Activated CD4-positive, alpha-beta T cell treated with anti-CD3 and anti-CD28 coated beads for 36 hours (primary cell): ENCODE measurements around the gene FCER2. TPM values are rescaled to one million over a fixed set of nuclear protein-coding genes. Genes with fewer than 3 reads are reported as not detected.
"Not testable (repeated sequence)": the region's sequence is repeated elsewhere in the genome, so short reads cannot be mapped to it uniquely, and the experiment has no call there.

Source experiments
- ATAC-seq: fragments of 200-7000 bp; cut with Tn5 transposase; one replicate; pipeline ENCODE4 v1.10.0; 2021; ENCODE audit warnings: mild to moderate bottlenecking, moderate library complexity
- CTCF ChIA-PET: fragments of 350-600 bp; sonication (Branson Sonifier 250); formaldehyde crosslinking; loops from one replicate; lab custom pipeline; 2021; ENCODE audit warnings: antibody characterized with exemption; lab: Charles Lee
- POLR2A ChIA-PET: fragments of 350-600 bp; sonication (Branson Sonifier 250); formaldehyde crosslinking; loops from one replicate; lab custom pipeline; 2021; ENCODE audit warnings: antibody characterized with exemption, inconsistent platforms; lab: Charles Lee
- DNase-seq: peaks from one replicate; pipeline ENCODE4 v3.0.0-alpha.2; 2020
- H3K27ac Mint-ChIP-seq: one replicate; pipeline ENCODE4 v1.8.0; 2021; ENCODE audit warnings: mixed read lengths
- H3K27me3 Mint-ChIP-seq: one replicate; pipeline ENCODE4 v1.8.0; 2021; ENCODE audit warnings: mixed read lengths
- H3K36me3 Mint-ChIP-seq: one replicate; pipeline ENCODE4 v1.8.0; 2021; ENCODE audit warnings: low read depth, mixed read lengths
- H3K4me1 Mint-ChIP-seq: one replicate; pipeline ENCODE4 v1.8.0; 2021; ENCODE audit warnings: mixed read lengths
- H3K4me3 Mint-ChIP-seq: one replicate; pipeline ENCODE4 v1.8.0; 2021; ENCODE audit warnings: mild to moderate bottlenecking, moderate library complexity, mixed read lengths
- H3K9me3 Mint-ChIP-seq: one replicate; pipeline ENCODE4 v1.8.0; 2021; ENCODE audit warnings: low read depth, mixed read lengths
- intact Hi-C, 2 experiments: fragments of 100-400 bp; cut with DNase I in 1 of 2; cut with micrococcal nuclease in 1 of 2; formaldehyde crosslinking; loops; one replicate each; pipeline versions ENCODE4 v1.14.2 to v1.15.1; 2022 to 2024; cut with DNase I, micrococcal nuclease
- total RNA-seq, 2 experiments: library from RNA; stranded (reverse); gene quantifications; one replicate each; pipeline ENCODE4 v1.2.3, GENCODE V29; 2021

The FCER2 gene, protein sequence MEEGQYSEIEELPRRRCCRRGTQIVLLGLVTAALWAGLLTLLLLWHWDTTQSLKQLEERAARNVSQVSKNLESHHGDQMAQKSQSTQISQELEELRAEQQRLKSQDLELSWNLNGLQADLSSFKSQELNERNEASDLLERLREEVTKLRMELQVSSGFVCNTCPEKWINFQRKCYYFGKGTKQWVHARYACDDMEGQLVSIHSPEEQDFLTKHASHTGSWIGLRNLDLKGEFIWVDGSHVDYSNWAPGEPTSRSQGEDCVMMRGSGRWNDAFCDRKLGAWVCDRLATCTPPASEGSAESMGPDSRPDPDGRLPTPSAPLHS
- 1 to 10 TPM; 2.6 to 3.5 TPM for total RNA-seq

DNA sequence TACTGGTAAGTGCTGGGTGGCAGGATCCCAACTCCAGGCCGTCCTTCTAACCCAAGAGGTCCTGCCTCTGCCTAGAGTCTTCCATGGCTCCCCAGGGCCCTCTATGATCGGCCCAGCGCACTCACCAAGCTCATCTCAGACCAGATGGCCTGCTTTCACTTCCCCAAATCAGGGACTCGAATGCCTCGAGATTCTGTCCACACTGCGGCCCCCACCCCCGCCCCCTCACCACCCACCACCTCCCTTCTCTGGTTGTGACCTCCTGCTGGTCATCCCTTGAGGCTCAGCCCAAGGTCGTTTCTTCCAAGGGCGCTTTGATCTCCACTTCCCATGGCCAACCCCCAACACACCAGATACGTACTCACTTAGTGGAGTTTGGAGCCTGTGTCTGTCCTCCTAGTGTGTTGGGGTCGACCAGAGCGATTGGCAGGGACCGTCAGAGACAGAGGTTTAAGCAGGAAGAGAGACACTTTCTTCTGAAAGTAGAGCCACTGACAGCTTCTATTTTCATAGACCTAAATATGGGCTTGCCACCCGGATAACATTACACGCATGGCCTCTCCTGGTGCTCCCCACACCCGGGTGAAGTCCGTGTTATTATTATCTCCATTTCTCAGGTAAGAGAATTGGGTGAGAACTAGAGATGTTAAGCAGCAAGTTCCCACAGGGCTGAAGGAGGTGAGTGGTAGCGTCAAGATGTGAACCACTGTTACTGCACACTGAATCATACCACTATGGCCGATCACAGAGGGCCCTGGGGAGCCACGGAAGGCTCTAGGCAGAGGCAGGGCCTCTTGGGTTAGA lies at the start of gene FCER2:
FCER2 (minus strand) TSS at position 478 of the 804 bp plus-strand sequence. CDS start 2,371 bp downstream, outside the sequence.
- no peak within 1 kb of the TSS for H3K4me3 Mint-ChIP-seq
- POLR2A ChIA-PET = no interaction called here
- CTCF ChIA-PET = interaction anchor here (0.6 kb wide), 2 partner anchors 242 to 281 kb away, joined by 3 read pairs; partner anchors contain the start of gene TIMM44
- peaks cover 44% of the 10 kb centered on the region for H3K4me1 Mint-ChIP-seq
- no peaks in the 10 kb centered on the region for H3K36me3 Mint-ChIP-seq
- ATAC-seq (no peak), DNase-seq (no peak)
- no peaks in the 10 kb centered on the region for H3K9me3 Mint-ChIP-seq
- H3K27ac Mint-ChIP-seq = peak within 1 kb of the TSS; percentile 38
- intact Hi-C loops = loop anchor here in 1 of 2 experiments (5.0 kb wide), 1 partner anchor 35 kb away; no protein-coding TSS in a partner anchor
- H3K27me3 Mint-ChIP-seq = peaks cover 8% of the 10 kb centered on the region

DNA sequence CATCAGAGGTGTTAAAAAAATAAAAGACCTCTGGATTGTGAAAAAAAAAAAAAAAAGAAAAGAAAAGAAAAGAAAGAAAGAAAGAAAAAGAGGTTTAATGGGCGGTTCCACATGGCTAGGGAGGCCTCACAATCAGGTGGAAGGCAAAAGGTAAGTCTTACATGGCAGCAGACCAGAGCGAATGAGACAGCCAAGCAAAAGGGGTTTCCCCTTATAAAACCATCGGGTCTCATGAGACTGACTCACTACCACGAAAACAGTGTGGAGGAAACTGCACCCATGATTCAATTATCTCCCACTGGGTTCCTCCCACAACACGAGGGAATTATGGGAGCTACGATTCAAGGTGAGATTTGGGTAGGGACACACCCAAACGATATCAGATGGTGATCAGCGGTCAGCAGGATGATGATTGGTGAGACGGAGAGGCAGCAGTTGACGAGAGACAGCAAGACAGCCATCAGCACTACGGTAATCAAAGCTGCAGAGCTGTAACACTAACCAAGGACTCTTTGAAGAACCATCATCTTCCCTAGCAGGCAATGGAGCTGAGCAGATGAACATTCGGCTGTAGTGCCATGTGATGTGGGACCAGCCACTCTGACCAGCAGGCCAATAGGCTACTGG lies 49.3 kb upstream of the FCER2 start:
- DNase-seq (peak; percentile 67), ATAC-seq (peak; percentile 98)
- intact Hi-C loops = loop anchor here (1.0 to 5.0 kb wide), 6 partner anchors 13 to 56 kb away; no protein-coding TSS in a partner anchor
- H3K9me3 Mint-ChIP-seq = peaks cover 40% of the 10 kb centered on the region
- peaks cover 41% of the 10 kb centered on the region for H3K27me3 Mint-ChIP-seq
- ChIA-PET CTCF (interaction anchor here (0.7 to 1.7 kb wide), 2 partner anchors 12 to 49 kb away, joined by 4 to 6 read pairs; no protein-coding TSS in a partner anchor), POLR2A (interaction anchor here (0.6 kb wide), 1 partner anchor 516 kb away, joined by 3 read pairs; no protein-coding TSS in a partner anchor)
- peaks cover 9% of the 10 kb centered on the region for H3K36me3 Mint-ChIP-seq
- no peak overlapping the region for H3K4me3 Mint-ChIP-seq
- H3K27ac Mint-ChIP-seq = no peak overlapping the region
- H3K4me1 Mint-ChIP-seq = peaks cover 31% of the 10 kb centered on the region

DNA sequence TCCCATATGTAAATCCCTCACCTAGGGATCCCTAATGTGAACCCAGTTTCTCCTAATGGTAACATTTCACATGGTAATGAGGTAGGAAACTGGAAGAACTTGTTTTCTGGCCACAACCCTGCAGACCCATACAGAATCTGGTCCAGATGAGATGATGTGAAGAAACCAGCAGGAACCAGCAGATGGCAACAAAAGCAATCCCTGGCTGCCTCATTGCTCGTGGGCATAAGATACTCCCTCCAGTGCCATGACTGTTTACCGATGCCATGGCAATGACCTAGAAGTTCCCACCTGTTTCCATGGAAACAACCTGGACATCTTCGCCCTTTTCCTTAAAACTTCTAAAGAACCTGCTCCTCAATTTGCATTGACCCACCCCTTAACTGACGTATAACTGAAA lies 46.8 kb upstream of the FCER2 start:
- ATAC-seq = no peak
- CTCF ChIA-PET = interaction anchor here (0.7 to 2.0 kb wide), 2 partner anchors 24 to 134 kb away, joined by 3 to 5 read pairs; no protein-coding TSS in a partner anchor
- H3K27ac Mint-ChIP-seq = no peak overlapping the region
- peaks cover 39% of the 10 kb centered on the region for H3K27me3 Mint-ChIP-seq
- peaks cover 7% of the 10 kb centered on the region for H3K36me3 Mint-ChIP-seq
- peaks cover 20% of the 10 kb centered on the region for H3K9me3 Mint-ChIP-seq
- DNase-seq = peak; percentile 25
- intact Hi-C loops = no loop called here
- peaks cover 24% of the 10 kb centered on the region for H3K4me1 Mint-ChIP-seq
- POLR2A ChIA-PET = no interaction called here
- H3K4me3 Mint-ChIP-seq = no peak overlapping the region

DNA sequence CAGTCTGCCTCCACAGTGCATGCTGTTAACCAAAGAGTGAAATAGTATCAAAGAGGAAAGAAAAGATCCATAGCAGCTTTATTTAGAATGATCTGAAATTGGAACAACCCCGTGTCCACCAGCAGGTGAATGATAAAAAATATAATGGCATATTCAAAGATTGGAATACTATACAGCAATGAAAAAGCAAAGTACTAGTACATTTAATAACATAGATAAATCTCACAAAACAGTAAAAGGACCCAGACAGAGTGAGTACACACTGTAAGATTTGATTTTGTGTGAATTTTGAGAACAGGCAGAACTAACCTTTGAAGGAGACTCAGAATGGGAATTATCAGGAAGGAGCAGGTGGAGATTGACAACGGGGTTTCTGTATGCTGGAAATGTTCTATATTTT lies 46.2 kb upstream of the FCER2 start:
- intact Hi-C loops = no loop called here
- Mint-ChIP-seq H3K36me3 (peaks cover 6% of the 10 kb centered on the region), H3K27me3 (peaks cover 36% of the 10 kb centered on the region), H3K27ac (no peak overlapping the region), H3K9me3 (peaks cover 19% of the 10 kb centered on the region), H3K4me1 (peaks cover 21% of the 10 kb centered on the region), H3K4me3 (no peak overlapping the region)
- ChIA-PET CTCF (interaction anchor here (1.0 to 1.5 kb wide), 2 partner anchors 9 to 67 kb away, joined by 3 to 6 read pairs; partner anchors contain the start of gene TRAPPC5), POLR2A (interaction anchor here (0.6 kb wide), 1 partner anchor 702 kb away, joined by 3 read pairs; no protein-coding TSS in a partner anchor)
- ATAC-seq = no peak
- no peak for DNase-seq

DNA sequence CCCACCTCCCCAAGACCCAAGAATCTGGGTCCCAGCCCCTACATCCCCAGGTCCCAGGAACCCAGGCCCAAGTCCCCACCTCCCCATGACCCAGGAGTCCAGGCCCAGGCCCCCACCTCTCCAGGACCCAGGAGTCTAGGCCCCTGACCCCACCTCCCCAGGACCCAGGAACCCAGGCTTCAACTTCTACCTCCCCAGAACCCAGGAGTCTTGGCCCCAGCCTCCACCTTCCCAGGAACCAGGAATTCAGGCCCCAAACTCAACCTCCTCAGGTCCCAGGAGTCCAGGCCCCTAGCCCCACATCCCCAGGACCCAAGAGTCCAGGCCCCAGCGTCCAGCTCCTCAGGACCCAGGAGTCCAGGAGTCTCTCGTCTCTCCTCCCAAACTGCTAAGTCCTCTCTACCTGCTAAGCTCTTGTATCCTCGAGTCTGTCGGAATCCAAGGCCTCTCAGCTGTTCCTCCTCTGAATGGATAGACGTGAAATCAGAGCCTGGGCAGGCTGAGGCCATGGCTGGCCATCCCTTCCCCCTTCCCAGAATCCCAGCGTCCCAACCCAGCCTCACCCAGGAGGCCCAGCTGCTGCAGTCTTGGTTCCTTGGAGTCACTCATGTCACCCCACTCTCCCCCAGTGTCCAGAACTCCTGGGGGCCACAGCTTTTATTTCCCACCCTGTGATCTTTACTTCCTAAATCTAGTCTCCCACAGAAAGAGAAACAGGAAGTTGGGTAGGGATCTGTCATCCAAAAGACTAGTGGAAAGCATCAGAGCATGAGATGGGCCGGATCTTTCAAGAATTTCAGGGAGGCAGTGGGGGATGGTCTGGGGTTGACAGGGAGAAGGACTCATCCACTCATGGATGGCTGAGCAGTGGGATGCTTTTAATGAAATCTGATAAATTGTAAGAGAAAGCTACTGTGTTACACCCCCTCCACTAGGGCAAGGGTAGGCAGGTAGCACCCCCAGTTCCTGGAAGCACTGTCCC lies 45.3 kb upstream of the FCER2 start, which contains the start of gene CD209:
CD209 (minus strand) TSS at position 632 of the 982 bp plus-strand sequence; CDS start at position 609, 23 bp downstream.
- ATAC-seq (no peak), DNase-seq (no peak)
- intact Hi-C loops = no loop called here
- Mint-ChIP-seq H3K36me3 (peaks cover 5% of the 10 kb centered on the region), H3K4me3 (no peak within 1 kb of the TSS), H3K9me3 (peaks cover 16% of the 10 kb centered on the region), H3K27me3 (peaks cover 39% of the 10 kb centered on the region), H3K4me1 (peaks cover 17% of the 10 kb centered on the region), H3K27ac (no peak within 1 kb of the TSS)
- ChIA-PET POLR2A (interaction anchor here (0.6 kb wide), 2 partner anchors 51 to 703 kb away, joined by 3 to 5 read pairs; no protein-coding TSS in a partner anchor), CTCF (interaction anchor here (0.9 to 1.5 kb wide), 3 partner anchors 8 to 66 kb away, joined by 3 to 6 read pairs (median 3); partner anchors contain the start of gene TRAPPC5)

DNA sequence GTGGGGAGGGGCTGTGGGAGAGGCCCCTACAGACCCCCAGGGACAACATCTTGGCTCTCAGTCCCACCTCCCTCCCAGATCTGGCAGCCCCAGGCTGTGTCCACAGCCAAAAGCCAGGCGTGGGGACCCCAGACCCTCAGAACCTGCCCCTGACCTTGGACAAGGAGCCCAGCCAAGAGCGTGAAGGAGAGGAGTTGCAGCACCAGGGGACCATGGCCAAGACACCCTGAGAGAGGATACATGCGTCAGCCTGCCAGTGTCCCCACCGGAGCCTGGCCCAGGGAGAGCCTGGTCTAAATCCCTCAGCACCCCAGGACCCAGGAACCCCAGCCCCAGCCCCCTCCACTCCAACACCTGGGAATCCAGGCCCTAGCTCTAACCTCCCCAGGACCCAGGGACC lies 44.4 kb upstream of the FCER2 start:
- H3K4me3 Mint-ChIP-seq, H3K27ac Mint-ChIP-seq, POLR2A ChIA-PET, ATAC-seq, DNase-seq, H3K36me3 Mint-ChIP-seq, CTCF ChIA-PET, intact Hi-C loops: not testable (repeated sequence)
- peaks cover 14% of the 10 kb centered on the region for H3K9me3 Mint-ChIP-seq
- peaks cover 13% of the 10 kb centered on the region for H3K4me1 Mint-ChIP-seq
- peaks cover 43% of the 10 kb centered on the region for H3K27me3 Mint-ChIP-seq

DNA sequence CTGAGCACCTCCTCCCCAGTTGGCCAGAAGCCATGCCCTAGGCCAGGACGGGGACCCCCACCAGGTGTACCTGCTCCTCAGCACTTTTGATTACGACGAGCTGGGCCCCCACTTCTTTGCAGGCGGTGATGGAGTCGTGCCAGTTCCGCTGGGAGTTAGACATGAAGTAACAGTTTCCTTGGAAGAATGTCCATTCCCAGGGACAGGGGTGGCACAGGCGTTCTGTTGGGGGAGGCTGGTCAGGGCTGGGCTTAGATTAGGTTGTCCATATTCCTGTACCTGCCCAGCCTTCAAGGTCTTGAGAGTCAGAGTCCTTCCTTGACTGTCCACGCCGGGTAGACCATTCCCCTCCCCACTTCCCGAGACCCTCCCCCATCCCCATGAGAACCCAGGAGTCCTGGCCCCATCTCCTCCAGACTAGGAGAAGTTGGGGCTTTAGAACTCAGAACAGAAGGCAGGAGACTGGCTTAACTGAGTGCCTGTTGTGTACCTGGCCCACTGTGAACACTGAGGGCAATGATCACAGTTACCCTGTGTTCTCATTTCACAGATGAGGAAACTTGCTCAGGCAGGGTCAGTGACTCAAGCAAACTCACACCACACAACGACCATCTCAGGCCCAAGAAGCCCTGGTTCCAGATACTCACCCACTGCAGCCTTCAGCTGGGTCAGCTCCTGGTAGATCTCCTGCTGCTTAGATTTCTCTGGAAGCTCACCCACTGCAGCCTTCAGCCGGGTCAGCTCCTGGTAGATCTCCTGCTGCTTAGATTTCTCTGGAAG lies 43.1 kb upstream of the FCER2 start:
- H3K4me1 Mint-ChIP-seq = peaks cover under 1% of the 10 kb centered on the region
- no peak overlapping the region for H3K4me3 Mint-ChIP-seq
- POLR2A ChIA-PET = interaction anchor here (0.5 kb wide), 1 partner anchor 391 kb away, joined by 6 read pairs; no protein-coding TSS in a partner anchor
- DNase-seq (no peak), ATAC-seq (no peak)
- H3K27me3 Mint-ChIP-seq = peaks cover 45% of the 10 kb centered on the region
- H3K36me3 Mint-ChIP-seq = peaks cover under 1% of the 10 kb centered on the region
- CTCF ChIA-PET = interaction anchor here (0.6 to 0.7 kb wide), 3 partner anchors 97 to 728 kb away, joined by 3 read pairs; no protein-coding TSS in a partner anchor
- no peak overlapping the region for H3K27ac Mint-ChIP-seq
- peaks cover 5% of the 10 kb centered on the region for H3K9me3 Mint-ChIP-seq
- intact Hi-C loops = no loop called here

DNA sequence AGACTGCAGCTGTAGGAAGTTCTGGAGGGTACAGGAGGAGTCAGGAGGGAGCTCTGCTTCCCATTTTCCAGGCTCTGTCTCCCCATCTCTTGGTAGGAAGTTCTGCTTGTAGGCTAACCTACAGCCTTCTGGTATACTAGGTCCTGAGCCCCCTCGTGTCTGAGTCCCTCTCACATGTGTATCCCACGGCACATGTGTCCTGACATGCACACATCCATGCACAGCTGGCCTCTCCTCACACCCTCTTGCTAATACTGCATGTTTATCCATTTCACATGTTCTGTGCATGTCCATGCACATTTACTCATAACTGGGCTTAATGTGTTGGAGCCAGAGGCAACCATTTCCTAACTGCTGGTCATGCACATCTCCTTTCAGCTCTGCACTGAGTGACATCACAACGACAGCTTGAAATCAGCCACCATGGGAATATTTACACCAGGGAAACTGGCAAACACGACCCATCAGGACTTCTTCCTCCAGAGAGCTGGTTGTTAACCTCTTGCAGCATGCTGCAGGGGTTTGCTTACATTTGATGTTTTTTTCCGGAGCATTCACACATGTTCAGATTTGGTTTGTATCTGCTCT lies 42.4 kb upstream of the FCER2 start:
- no peak for DNase-seq
- POLR2A ChIA-PET = interaction anchor here (0.5 kb wide), 1 partner anchor 391 kb away, joined by 6 read pairs; no protein-coding TSS in a partner anchor
- CTCF ChIA-PET = interaction anchor here (0.6 to 0.7 kb wide), 4 partner anchors 63 to 727 kb away, joined by 3 read pairs; no protein-coding TSS in a partner anchor
- Mint-ChIP-seq H3K4me1 (no peaks in the 10 kb centered on the region), H3K9me3 (peaks cover 4% of the 10 kb centered on the region), H3K4me3 (no peak overlapping the region), H3K27me3 (peaks cover 49% of the 10 kb centered on the region), H3K36me3 (no peaks in the 10 kb centered on the region), H3K27ac (no peak overlapping the region)
- intact Hi-C loops = no loop called here
- ATAC-seq = no peak

DNA sequence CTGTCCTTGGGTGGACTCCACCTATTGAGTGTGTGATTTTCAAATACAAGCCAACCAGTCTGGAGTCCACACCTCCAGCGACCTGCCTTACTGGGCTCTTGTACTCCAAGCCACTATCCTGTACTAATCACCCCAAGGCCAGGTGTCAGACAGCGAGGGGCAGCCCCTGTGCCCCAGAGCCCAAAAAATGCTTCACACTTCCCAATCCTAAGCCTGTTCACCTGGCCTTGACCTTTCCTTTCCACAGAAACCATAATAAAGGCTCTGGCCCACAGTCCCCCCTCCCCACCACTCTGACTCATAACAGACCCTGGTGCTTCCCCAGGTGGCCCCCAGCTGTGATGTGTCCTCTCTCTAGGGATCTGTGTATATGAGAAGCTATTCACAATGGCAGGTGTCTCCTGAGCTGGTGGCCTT lies 41.5 kb upstream of the FCER2 start:
- POLR2A ChIA-PET = no interaction called here
- Mint-ChIP-seq H3K27me3 (peaks cover 48% of the 10 kb centered on the region), H3K4me3 (no peak overlapping the region), H3K9me3 (peaks cover 4% of the 10 kb centered on the region), H3K4me1 (no peaks in the 10 kb centered on the region), H3K27ac (no peak overlapping the region), H3K36me3 (no peaks in the 10 kb centered on the region)
- ATAC-seq (no peak), DNase-seq (peak; percentile 43)
- intact Hi-C loops = no loop called here
- CTCF ChIA-PET = interaction anchor here (0.7 to 1.2 kb wide), 2 partner anchors 62 to 91 kb away, joined by 3 read pairs; no protein-coding TSS in a partner anchor
